Measurements from ENCODE around the gene PARM1. TPM values are rescaled to one million over a fixed set of nuclear protein-coding genes. Genes with fewer than 3 reads are reported as not detected.

The PARM1 gene
- polyA plus RNA-seq, 4 donors = 48.2 to 64.8 (median 48.5) TPM

- no peak for DNase-seq (ENCODE audit: low read depth in 4 of 4, low spot score in 2 of 4)
Measured at GRCh38 chr4:74941123-74941522, 8.2 kb downstream of the PARM1 start.

DNA sequence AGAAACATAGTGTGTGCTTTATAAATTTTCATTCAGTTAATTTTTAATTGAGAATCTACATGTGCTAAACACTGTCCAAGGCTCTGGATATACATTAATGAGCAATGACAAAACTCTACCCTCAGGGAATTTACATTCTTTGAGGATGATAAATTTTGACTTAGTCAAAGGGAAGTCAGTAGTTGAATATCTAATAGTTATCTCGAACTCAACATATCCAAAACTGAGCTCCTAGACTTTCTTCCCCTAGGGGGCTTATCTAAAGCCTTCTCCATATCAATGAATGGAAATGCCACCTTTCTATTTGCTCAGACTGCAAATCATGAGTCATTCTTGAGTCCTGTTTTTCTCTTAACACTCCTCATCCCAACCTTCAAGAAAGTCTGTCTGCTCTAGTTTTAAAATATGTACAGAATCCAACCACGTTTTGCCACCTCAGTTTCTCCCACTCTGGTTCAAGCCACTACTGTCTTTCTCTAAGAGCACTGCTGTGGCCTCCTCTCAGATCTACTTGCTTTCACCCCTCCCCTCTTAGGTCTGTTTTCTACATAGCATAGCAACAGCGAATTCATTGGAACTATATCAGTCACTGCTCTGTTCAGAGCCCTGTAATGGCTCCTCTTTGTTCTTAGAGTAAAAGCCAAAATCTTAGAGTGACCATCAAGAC is 9.5 kb downstream of the PARM1 start:
- DNase-seq (ENCODE audit: low read depth in 4 of 4, low spot score in 2 of 4) = no peak

- DNase-seq (ENCODE audit: low read depth in 4 of 4, low spot score in 2 of 4) = no peak
Measured at GRCh38 chr4:74942918-74943253, 10.0 kb downstream of the PARM1 start.

DNA sequence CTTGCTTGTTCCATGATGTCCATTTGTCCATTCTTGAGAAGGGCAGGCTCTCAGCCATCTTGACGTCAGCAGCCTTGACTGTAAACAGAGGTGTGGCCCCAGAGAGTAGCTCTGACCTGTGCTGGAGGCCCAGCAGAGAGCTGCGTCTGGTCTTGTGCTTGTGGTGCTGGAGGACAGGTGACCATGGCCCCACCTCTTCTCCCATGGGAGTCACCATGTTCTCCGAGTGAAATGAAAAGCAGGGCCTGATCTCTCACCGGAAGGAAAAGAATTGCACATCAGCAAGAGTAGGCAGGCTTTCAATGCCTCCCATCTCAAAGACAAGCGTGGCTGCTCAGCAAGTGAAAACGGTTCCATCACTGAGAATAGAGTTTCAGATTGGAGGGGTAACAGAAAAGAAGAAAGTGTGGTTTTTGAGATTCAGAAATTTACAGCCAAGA is 11.5 kb downstream of the PARM1 start:
- no peak for DNase-seq (ENCODE audit: low read depth in 4 of 4, low spot score in 2 of 4)

DNA sequence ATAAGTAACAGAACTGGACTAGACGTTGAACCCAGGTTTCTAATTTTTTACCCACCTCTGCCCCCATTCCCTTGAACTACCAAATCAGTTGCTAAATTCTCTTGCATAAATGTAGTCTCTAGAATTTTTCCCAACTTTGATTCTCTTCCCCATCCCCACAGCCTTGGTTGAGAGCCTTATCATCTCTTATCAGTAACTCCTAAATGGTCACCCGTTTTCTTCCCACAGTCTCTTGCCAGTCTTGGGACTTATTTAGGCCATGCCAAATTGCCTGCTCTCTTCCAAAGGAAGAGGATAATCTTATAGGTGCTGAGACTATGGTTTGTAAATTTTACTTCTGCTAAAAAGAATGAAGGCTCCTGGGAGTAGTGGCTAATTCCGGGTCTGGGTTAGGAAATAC is 13.3 kb downstream of the PARM1 start:
- DNase-seq (ENCODE audit: low read depth in 4 of 4, low spot score in 2 of 4) = no peak

DNA sequence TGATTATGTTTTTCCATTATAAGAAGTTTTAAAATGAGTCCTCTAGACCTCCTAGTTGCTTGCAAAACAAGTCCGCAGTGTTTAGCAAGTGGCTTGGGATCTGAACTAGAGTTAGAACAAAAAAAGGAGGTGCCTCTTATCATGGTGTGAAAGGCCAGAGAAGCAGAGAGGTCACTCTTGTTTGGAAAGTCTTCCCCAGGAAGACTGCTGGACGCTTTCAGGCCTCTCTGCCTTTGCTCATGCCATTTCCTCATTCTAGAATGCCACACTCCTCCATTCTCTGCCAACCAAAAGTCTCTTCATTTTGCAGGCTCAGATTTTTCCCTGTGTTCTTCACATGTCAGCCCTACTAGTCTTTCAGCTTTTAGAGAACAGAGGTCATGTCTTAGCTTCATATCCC is 14.9 kb downstream of the PARM1 start:
- DNase-seq (ENCODE audit: low read depth in 4 of 4, low spot score in 2 of 4) = no peak

DNA sequence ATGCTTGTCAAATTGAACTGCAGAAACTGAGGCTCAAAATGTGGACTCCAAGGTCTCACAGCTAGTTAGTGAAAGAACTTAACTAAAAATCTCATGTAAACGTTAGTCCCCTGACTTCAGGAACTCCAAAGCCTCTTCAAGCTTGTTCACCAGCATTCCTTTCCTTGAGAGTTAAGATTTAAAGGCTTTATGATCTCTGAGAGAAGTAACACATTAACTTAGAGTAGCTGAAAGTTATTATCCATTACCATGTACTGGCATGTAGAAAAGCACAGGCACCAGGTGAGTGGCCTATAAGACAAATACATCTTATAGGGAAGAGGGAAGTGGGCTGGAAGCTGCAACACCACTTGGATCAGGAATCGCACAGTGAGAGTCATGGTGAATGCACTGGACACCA is 15.3 kb downstream of the PARM1 start:
- peak in 2 of 4 donors; percentile 18 to 41 for DNase-seq (ENCODE audit: low read depth in 4 of 4, low spot score in 2 of 4)

GRCh38 chr4:74950200-74950599 is 17.3 kb downstream of the PARM1 start:
- no peak for DNase-seq (ENCODE audit: low read depth in 4 of 4, low spot score in 2 of 4)

DNA sequence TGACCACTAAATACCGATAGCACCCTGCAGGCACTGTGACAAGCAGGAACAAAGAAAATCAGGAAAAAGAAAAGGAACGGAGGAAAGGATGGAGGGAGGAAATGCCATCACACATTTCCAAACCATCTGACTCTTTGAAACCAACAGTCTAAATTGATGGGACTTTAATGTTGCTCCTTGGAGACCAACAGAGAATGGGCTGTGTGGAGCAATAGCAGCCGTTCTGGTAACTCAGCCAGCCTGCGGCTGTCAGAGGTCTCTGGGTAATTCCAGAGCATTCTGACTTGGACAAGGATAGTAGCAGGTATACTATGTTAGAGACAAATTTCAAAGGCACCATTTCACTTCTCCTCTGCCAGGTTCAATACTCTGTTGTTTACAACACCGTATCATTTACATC is 18.0 kb downstream of the PARM1 start:
- DNase-seq (ENCODE audit: low read depth in 4 of 4, low spot score in 2 of 4) = no peak

- DNase-seq (ENCODE audit: low read depth in 4 of 4, low spot score in 2 of 4) = no peak
Measured at GRCh38 chr4:74953647-74954046, 20.7 kb downstream of the PARM1 start.

- no peak for DNase-seq (ENCODE audit: low read depth in 4 of 4, low spot score in 2 of 4)
Measured at GRCh38 chr4:74958881-74959280, 26.0 kb downstream of the PARM1 start.

GRCh38 chr4:74961230-74961629 is 28.3 kb downstream of the PARM1 start:
- DNase-seq (ENCODE audit: low read depth in 4 of 4, low spot score in 2 of 4) = no peak

- no peak for DNase-seq (ENCODE audit: low read depth in 4 of 4, low spot score in 2 of 4)
Measured at GRCh38 chr4:74962584-74962983, 29.7 kb downstream of the PARM1 start.

- no peak for DNase-seq (ENCODE audit: low read depth in 4 of 4, low spot score in 2 of 4)
Measured at GRCh38 chr4:74964311-74964710, 31.4 kb downstream of the PARM1 start.

DNA sequence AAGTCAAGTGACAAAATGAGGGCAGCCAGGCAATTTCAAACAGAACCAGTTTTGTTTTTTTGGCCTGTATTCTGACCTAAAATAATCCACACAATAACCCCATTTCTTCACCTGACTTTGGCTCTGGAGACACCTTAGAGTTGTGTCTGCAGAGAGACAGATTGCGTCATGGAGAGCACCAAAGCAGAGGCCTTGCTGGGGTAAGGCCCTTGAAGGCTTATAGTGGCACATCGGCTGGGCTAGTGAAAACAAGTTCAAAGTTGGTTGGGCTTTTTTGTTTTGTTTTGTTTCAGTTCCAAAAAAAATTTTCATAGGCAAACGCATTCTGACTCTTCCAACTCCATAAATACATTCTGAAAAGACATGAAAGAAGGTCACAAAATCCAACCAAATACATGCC is 34.4 kb downstream of the PARM1 start:
- DNase-seq (ENCODE audit: low read depth in 4 of 4, low spot score in 2 of 4) = no peak

GRCh38 chr4:74968456-74969164 is 35.7 kb downstream of the PARM1 start:
- no peak for DNase-seq (ENCODE audit: low read depth in 4 of 4, low spot score in 2 of 4)

DNA sequence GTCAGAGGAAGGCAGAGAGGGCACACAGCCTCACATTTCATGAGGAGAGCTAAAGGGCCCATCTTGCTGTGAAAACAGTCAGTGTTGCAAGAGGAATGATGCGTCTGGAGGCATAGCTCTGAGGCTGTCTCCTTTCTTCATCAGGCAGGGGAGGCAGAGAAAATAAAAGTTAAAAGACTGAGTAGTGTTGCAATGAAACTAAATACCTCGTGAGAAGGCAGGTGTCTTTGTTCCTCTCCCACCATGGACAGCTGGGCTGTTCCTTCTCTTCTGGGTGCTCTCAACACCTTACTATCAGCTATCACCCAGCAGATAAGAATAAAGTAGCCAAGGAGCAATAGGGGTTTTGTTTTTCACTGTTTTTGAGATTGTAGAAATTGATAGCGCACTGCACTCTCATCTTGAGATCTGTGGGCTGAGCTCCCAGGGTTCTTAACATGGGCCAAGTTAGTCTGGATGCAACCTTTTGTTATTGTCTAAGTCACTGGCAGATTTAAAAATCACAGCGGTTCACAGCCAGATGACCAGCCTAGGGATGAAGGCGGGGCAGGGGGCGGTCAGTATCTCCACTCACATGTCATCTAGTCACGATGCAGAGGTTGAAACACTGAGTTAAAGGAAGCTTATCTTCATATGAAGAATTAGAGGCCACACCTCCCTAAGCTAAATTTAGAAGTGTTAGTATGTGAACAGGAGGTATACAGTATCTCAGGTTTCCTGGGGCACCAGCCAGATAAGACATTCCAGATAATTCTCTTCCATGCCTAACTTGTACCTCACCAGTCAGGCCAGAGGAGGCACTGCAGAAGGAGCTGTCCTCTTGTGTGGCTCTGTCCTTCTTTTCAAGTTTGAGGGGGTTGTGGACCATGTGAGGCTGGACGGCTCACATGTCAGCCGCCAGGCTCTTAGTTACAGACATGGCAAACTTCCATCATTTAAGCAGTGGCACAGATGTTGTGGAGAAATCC is 36.9 kb downstream of the PARM1 start:
- no peak for DNase-seq (ENCODE audit: low read depth in 4 of 4, low spot score in 2 of 4)

- no peak for DNase-seq (ENCODE audit: low read depth in 4 of 4, low spot score in 2 of 4)
Measured at GRCh38 chr4:74970577-74970976, 37.7 kb downstream of the PARM1 start.

GRCh38 chr4:74971862-74972261 is 38.9 kb downstream of the PARM1 start:
- no peak for DNase-seq (ENCODE audit: low read depth in 4 of 4, low spot score in 2 of 4)

DNA sequence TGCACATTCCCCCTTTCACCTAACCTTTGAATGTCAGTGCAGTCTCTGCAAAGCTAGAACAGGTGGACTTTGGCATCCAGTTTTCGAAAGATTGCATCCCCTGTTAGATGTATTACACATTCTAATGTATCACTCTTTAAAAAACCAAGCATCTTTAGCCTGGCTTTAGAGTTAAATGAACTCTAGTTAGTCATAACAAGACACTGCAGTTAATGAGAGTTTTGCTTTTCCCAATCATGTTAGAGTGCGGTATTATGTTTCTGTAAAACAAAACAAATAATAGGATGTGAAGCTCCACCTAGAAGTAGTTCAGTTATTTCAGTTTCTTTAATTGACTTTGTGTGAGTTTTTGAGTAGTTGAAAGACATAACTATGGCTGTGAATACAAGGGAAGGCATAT is 42.2 kb downstream of the PARM1 start:
- no peak for DNase-seq (ENCODE audit: low read depth in 4 of 4, low spot score in 2 of 4)
